H1 (cell line): ENCODE results near the gene EIF2AK2. TPM values are rescaled to one million over a fixed set of nuclear protein-coding genes. Genes with fewer than 3 reads are reported as not detected.

Experiments
- CTCF ChIA-PET: fragments of 300-600 bp; sonication (Branson Sonifier 250); formaldehyde crosslinking; loops from one replicate; lab custom pipeline; 2021; ENCODE audit not compliant: partially characterized antibody; lab: Charles Lee
- POLR2A ChIA-PET: fragments of 300-600 bp; sonication (Branson Sonifier 250); formaldehyde crosslinking; loops from one replicate; lab custom pipeline; 2021; ENCODE audit warnings: inconsistent platforms; ENCODE audit not compliant: partially characterized antibody; lab: Charles Lee
- DNase-seq, 2 experiments: peaks; one replicate each; pipeline versions ENCODE4 v3.0.0 to v3.0.0-alpha.2; 2010 to 2022; ENCODE audit warnings: low spot score in 2 of 2, low read depth in 1 of 2, mixed read lengths in 1 of 2
- FAIRE-seq: peaks from 2 replicates; lab custom pipeline; 2011; peaks lifted over from hg19 to GRCh38; lab: Jason Lieb, UNC
- H2AFZ ChIP-seq: 2 replicates; pipeline ENCODE4 v1.8.1; 2012; ENCODE audit warnings: low read length, inconsistent platforms
- H2AK5ac ChIP-seq: 2 replicates; pipeline ENCODE4 v1.6.1; 2013; ENCODE audit warnings: low read depth, low read length
- H2BK120ac ChIP-seq: replicated peaks from 2 replicates; pipeline ENCODE3; 2013; ENCODE audit warnings: low read depth, low read length, inconsistent platforms
- H2BK12ac ChIP-seq: 2 replicates; pipeline ENCODE4 v1.6.1; 2013; ENCODE audit warnings: low read depth, low read length
- H2BK15ac ChIP-seq: 2 replicates; pipeline ENCODE4 v1.6.1; 2013; ENCODE audit warnings: low read length
- H2BK20ac ChIP-seq: 2 replicates; pipeline ENCODE4 v1.6.1; 2013; ENCODE audit warnings: low read length
- H2BK5ac ChIP-seq: 2 replicates; pipeline ENCODE4 v1.6.1; 2013; ENCODE audit warnings: low read depth, low read length
- H3K14ac ChIP-seq: 2 replicates; pipeline ENCODE4 v1.6.1; 2013; ENCODE audit warnings: inconsistent platforms; ENCODE audit not compliant: insufficient read length
- H3K18ac ChIP-seq: 2 replicates; pipeline ENCODE4 v1.6.1; 2013; ENCODE audit warnings: low read length; ENCODE audit errors: extremely low read depth
- H3K23ac ChIP-seq: 2 replicates; pipeline ENCODE4 v1.6.1; 2013; ENCODE audit warnings: inconsistent platforms; ENCODE audit not compliant: insufficient read length
- H3K23me2 ChIP-seq: 2 replicates; pipeline ENCODE4 v1.6.1; 2013; ENCODE audit warnings: low read depth, low read length
- H3K27ac ChIP-seq: 2 replicates; pipeline ENCODE4 v1.6.1; 2011; ENCODE audit warnings: low read depth, low read length, inconsistent platforms
- H3K27me3 ChIP-seq, 4 experiments: replicated peaks in 1 of 4; 1 replicate in 1 of 4; 2 replicates in 3 of 4; pipeline versions ENCODE4 v1.6.1 to v1.8.1; 2011 to 2013; ENCODE audit warnings: low read length in 3 of 4, mild to moderate bottlenecking in 3 of 4, inconsistent platforms in 2 of 4, mixed read lengths in 2 of 4, moderate library complexity in 1 of 4; ENCODE audit not compliant: control insufficient read depth in 3 of 4, insufficient read depth in 3 of 4; ENCODE audit errors: extremely low read depth in 1 of 4
- H3K36me3 ChIP-seq, 4 experiments: 2 replicates each; pipeline versions ENCODE4 v1.6.1 to v1.8.1; 2011 to 2013; ENCODE audit warnings: mild to moderate bottlenecking in 4 of 4, low read length in 3 of 4, moderate library complexity in 2 of 4, control low read depth in 1 of 4, inconsistent platforms in 1 of 4; ENCODE audit not compliant: insufficient read depth in 4 of 4, control insufficient read depth in 2 of 4
- H3K4ac ChIP-seq: replicated peaks from 2 replicates; pipeline ENCODE3; 2013; ENCODE audit warnings: low read length, low read depth, mixed read lengths, inconsistent platforms; ENCODE audit not compliant: insufficient read length
- H3K4me1 ChIP-seq, 4 experiments: replicated peaks in 1 of 4; 1 replicate in 1 of 4; 2 replicates in 3 of 4; pipeline versions ENCODE4 v1.6.1 to v1.8.1; 2011 to 2013; ENCODE audit warnings: low read length in 3 of 4, inconsistent platforms in 2 of 4, mixed read lengths in 1 of 4; ENCODE audit not compliant: insufficient read depth in 4 of 4, control insufficient read depth in 3 of 4
- H3K4me2 ChIP-seq, 2 experiments: 2 replicates each; pipeline versions ENCODE4 v1.6.1 to v1.8.1; 2011 to 2013; ENCODE audit warnings: low read depth in 2 of 2, low read length in 2 of 2, control low read depth in 1 of 2, inconsistent platforms in 1 of 2, mild to moderate bottlenecking in 1 of 2; ENCODE audit not compliant: insufficient read depth in 1 of 2
- H3K4me3 ChIP-seq, 4 experiments: fragments of 200-600, 300-600 bp in 1 of 4; sonication (generic), shearing (Covaris generic), sonication (Bioruptor Twin) in 1 of 4; 2 replicates each; pipeline versions ENCODE4 v1.5.1 to v1.8.1; 2011 to 2016; ENCODE audit warnings: low read length in 4 of 4, low read depth in 3 of 4, control low read depth in 2 of 4, inconsistent platforms in 2 of 4, mild to moderate bottlenecking in 2 of 4, mixed read lengths in 1 of 4, moderate library complexity in 1 of 4; ENCODE audit not compliant: insufficient read depth in 2 of 4; ENCODE audit errors: extremely low read depth in 1 of 4
- H3K56ac ChIP-seq: replicated peaks from 2 replicates; pipeline ENCODE3; 2013; ENCODE audit warnings: low read depth, mild to moderate bottlenecking, mixed read lengths, low read length, inconsistent platforms; ENCODE audit not compliant: insufficient read length
- H3K79me1 ChIP-seq: 2 replicates; pipeline ENCODE4 v1.6.1; 2013; ENCODE audit warnings: low read depth, low read length, control low read depth
- H3K79me2 ChIP-seq, 2 experiments: 2 replicates each; pipeline versions ENCODE4 v1.6.1 to v1.8.1; 2012 to 2013; ENCODE audit warnings: low read length in 2 of 2, mild to moderate bottlenecking in 2 of 2, inconsistent platforms in 1 of 2; ENCODE audit not compliant: insufficient read depth in 2 of 2, control insufficient read depth in 1 of 2
- H3K9ac ChIP-seq, 4 experiments: replicated peaks in 1 of 4; 1 replicate in 1 of 4; 2 replicates in 3 of 4; pipeline versions ENCODE4 v1.6.1 to v1.8.1; 2011 to 2013; ENCODE audit warnings: low read depth in 3 of 4, low read length in 3 of 4, control low read depth in 2 of 4, mild to moderate bottlenecking in 2 of 4, moderate library complexity in 2 of 4, inconsistent platforms in 1 of 4; ENCODE audit errors: extremely low read depth in 1 of 4
- H3K9me3 ChIP-seq, 2 experiments: 2 replicates each; pipeline versions ENCODE4 v1.6.1 to v1.8.1; 2012 to 2013; ENCODE audit warnings: mild to moderate bottlenecking in 2 of 2, moderate library complexity in 2 of 2, control low read depth in 1 of 2, inconsistent platforms in 1 of 2, low read depth in 1 of 2, low read length in 1 of 2, mixed read lengths in 1 of 2; ENCODE audit not compliant: insufficient read depth in 2 of 2
- H4K20me1 ChIP-seq, 2 experiments: replicated peaks in 1 of 2; 2 replicates each; pipeline versions ENCODE3 to v1.8.1; 2011 to 2013; ENCODE audit warnings: inconsistent platforms in 2 of 2, low read length in 2 of 2, mild to moderate bottlenecking in 1 of 2; ENCODE audit not compliant: insufficient read depth in 2 of 2, control insufficient read depth in 1 of 2
- H4K5ac ChIP-seq: 2 replicates; pipeline ENCODE4 v1.6.1; 2013; ENCODE audit warnings: low read length, low read depth, mixed read lengths, inconsistent platforms; ENCODE audit not compliant: insufficient read length
- H4K8ac ChIP-seq: 2 replicates; pipeline ENCODE4 v1.8.0; 2013; ENCODE audit warnings: mild to moderate bottlenecking, moderate library complexity, low read length, inconsistent platforms; ENCODE audit not compliant: insufficient read depth; ENCODE audit errors: extremely low read depth
- H4K91ac ChIP-seq: replicated peaks from 2 replicates; pipeline ENCODE3; 2013; ENCODE audit warnings: low read length, mixed read lengths, inconsistent platforms; ENCODE audit not compliant: insufficient read length
- CBX5 ChIP-seq: fragments of 300-800, 300-1000 bp; sonication (generic); IDR thresholded peaks from 2 replicates; pipeline ENCODE4 v1.7.1; 2016; ENCODE audit warnings: antibody characterized with exemption, low read length, low read depth
- CBX8 ChIP-seq: fragments of 300-800, 300-1000 bp; sonication (generic); IDR thresholded peaks from 2 replicates; pipeline ENCODE4 v1.7.1; 2016; ENCODE audit warnings: low read depth, low read length, borderline replicate concordance
- EZH2 ChIP-seq: fragments of 200-600 bp; sonication (generic); IDR thresholded peaks from 2 replicates; pipeline ENCODE4 v1.7.1; 2012; ENCODE audit warnings: low read depth, mild to moderate bottlenecking, moderate library complexity, low read length, inconsistent platforms; ENCODE audit not compliant: severe bottlenecking
- GABPA ChIP-seq: IDR thresholded peaks from 2 replicates; pipeline ENCODE4 v1.6.1; 2011; ENCODE audit warnings: mild to moderate bottlenecking, low read length, moderate library complexity, borderline replicate concordance; ENCODE audit not compliant: insufficient read depth
- TBP ChIP-seq: IDR thresholded peaks from 2 replicates; pipeline ENCODE4 v1.6.1; 2011; ENCODE audit warnings: low read depth, low read length, improper control_type of control experiment
- WGBS, 2 experiments: shearing (Covaris generic) in 1 of 2; methylation state at CpG; one replicate each; pipeline versions ENCODE4 v1.1.6 to v1.1.7; 2013 to 2015; ENCODE audit warnings: low lambda C conversion rate in 2 of 2, mixed read lengths in 2 of 2, inconsistent platforms in 1 of 2, low coverage in 1 of 2, missing lambda C conversion rate in 1 of 2; ENCODE audit not compliant: insufficient replicate concordance in 2 of 2, insufficient coverage in 1 of 2, insufficient read length in 1 of 2; ENCODE audit errors: extremely low coverage in 1 of 2, missing lambda C conversion rate in 1 of 2; 5-methylcytosine and 5-hydroxymethylcytosine counted together
- polyA plus RNA-seq, 7 experiments: library from polyadenylated mRNA; depleted of rRNA in 3 of 7; stranded (reverse) in 5 of 7; unstranded in 2 of 7; fragments of >200 nt in 5 of 7; fragments of 200-250 nt in 2 of 7; gene quantifications; 1 replicate in 5 of 7; 2 replicates in 1 of 7; 4 replicates in 1 of 7; pipeline versions ENCODE4 v1.2.1 to v1.2.3, GENCODE V29; 2011 to 2013; ENCODE audit warnings: missing spikeins in 2 of 7, mixed read lengths in 2 of 7
- total RNA-seq: library from RNA; stranded (reverse); fragmentation: NEBNext Ultra II Directional; extraction: Animal tissue kit (Norgen Biotek cat#: 25700); gene quantifications from 2 replicates; pipeline ENCODE4 v1.2.1, GENCODE V29; 2021
- TF ChIP-seq, protein P1 (sequence below), 3 experiments: IDR thresholded peaks; 1 replicate in 2 of 3; 2 replicates in 1 of 3; pipeline versions ENCODE4 v1.5.1 to v1.6.1; 2011; ENCODE audit warnings: low read length in 3 of 3, mild to moderate bottlenecking in 3 of 3, inconsistent platforms in 2 of 3, low read depth in 1 of 3, moderate library complexity in 1 of 3; ENCODE audit not compliant: insufficient read depth in 1 of 3; ENCODE audit errors: control extremely low read depth in 1 of 3
- TF ChIP-seq, protein P2 (sequence below): IDR thresholded peaks from 2 replicates; pipeline ENCODE4 v1.6.1; 2011; ENCODE audit warnings: low read length, improper control_type of control experiment
- TF ChIP-seq, protein P3 (sequence below): IDR thresholded peaks from 2 replicates; pipeline ENCODE4 v1.6.1; 2012; ENCODE audit warnings: inconsistent platforms

The EIF2AK2 gene
- total and polyA plus RNA-seq, 2 of the 8 experiments (the other 6 are each of a cell fraction or from before 2014, with no cell fraction given): 13.1 to 46.9 TPM

- no peak overlapping the region for H2BK20ac ChIP-seq
- no peak overlapping the region for H2BK15ac ChIP-seq
- no peaks in the 10 kb centered on the region for H4K20me1 ChIP-seq
- H3K18ac ChIP-seq: no peak overlapping the region
- H3K4ac ChIP-seq: no peak overlapping the region
- H3K79me1 ChIP-seq: peaks cover 2% of the 10 kb centered on the region; the same call in 1 of the 2 replicates
- H3K23ac ChIP-seq: no peak overlapping the region
- H3K9me3 ChIP-seq: no peaks in the 10 kb centered on the region
- 89% methylated on average over 6 of the region's 6 CpGs; no CpG with 5 or more reads in 1 of the 2 experiments for WGBS, 2 experiments
- H2AK5ac ChIP-seq: no peak overlapping the region
- H4K5ac ChIP-seq: no peak overlapping the region
- no peak overlapping the region for H4K91ac ChIP-seq
- peaks cover 0 to 41% of the 10 kb centered on the region in 2 experiments; a peak in 2 of 4 replicates for H3K79me2 ChIP-seq
- DNase-seq (no peak), FAIRE-seq (no peak)
- no peaks in the 10 kb centered on the region for H3K27me3 ChIP-seq
- H3K4me3 ChIP-seq: no peak overlapping the region
- ChIA-PET CTCF (interaction anchor here (1.5 kb wide), 1 partner anchor 18 kb away, joined by 4 read pairs; no protein-coding TSS in a partner anchor), POLR2A (interaction anchor here (0.6 kb wide), 1 partner anchor 22 kb away, joined by 6 read pairs; no protein-coding TSS in a partner anchor)
- H3K36me3 ChIP-seq: peaks cover 12 to 25% (median 16%) of the 10 kb centered on the region in 4 experiments
- H3K4me2 ChIP-seq: no peak overlapping the region
- H2BK12ac ChIP-seq: no peak overlapping the region
- no peak overlapping the region for H2AFZ ChIP-seq
- H3K56ac ChIP-seq: no peak overlapping the region
- no peak overlapping the region for H3K14ac ChIP-seq
- H3K9ac ChIP-seq: no peak overlapping the region
- no peak overlapping the region for H4K8ac ChIP-seq
- H2BK120ac ChIP-seq: no peak overlapping the region
- H3K23me2 ChIP-seq: no peaks in the 10 kb centered on the region
- no peak overlapping the region for H3K27ac ChIP-seq
- H3K4me1 ChIP-seq: no peaks in the 10 kb centered on the region; a peak in 1 of 7 replicates
- no peak overlapping the region for H2BK5ac ChIP-seq
- no peak for TF ChIP-seq CBX5
- TF ChIP-seq TBP: no peak
- no peak for TF ChIP-seq CBX8
- TF ChIP-seq, protein P1, sequence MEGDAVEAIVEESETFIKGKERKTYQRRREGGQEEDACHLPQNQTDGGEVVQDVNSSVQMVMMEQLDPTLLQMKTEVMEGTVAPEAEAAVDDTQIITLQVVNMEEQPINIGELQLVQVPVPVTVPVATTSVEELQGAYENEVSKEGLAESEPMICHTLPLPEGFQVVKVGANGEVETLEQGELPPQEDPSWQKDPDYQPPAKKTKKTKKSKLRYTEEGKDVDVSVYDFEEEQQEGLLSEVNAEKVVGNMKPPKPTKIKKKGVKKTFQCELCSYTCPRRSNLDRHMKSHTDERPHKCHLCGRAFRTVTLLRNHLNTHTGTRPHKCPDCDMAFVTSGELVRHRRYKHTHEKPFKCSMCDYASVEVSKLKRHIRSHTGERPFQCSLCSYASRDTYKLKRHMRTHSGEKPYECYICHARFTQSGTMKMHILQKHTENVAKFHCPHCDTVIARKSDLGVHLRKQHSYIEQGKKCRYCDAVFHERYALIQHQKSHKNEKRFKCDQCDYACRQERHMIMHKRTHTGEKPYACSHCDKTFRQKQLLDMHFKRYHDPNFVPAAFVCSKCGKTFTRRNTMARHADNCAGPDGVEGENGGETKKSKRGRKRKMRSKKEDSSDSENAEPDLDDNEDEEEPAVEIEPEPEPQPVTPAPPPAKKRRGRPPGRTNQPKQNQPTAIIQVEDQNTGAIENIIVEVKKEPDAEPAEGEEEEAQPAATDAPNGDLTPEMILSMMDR (IDR thresholded peaks at IDR 0.05; ENCODE audit: control extremely low read depth in 1 of 3, insufficient read depth in 1 of 3, low read depth in 1 of 3, low read length in 3 of 3): no peak
- no peak for TF ChIP-seq EZH2
- TF ChIP-seq, protein P2, sequence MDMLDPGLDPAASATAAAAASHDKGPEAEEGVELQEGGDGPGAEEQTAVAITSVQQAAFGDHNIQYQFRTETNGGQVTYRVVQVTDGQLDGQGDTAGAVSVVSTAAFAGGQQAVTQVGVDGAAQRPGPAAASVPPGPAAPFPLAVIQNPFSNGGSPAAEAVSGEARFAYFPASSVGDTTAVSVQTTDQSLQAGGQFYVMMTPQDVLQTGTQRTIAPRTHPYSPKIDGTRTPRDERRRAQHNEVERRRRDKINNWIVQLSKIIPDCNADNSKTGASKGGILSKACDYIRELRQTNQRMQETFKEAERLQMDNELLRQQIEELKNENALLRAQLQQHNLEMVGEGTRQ: no peak
- no peak for TF ChIP-seq GABPA
- TF ChIP-seq, protein P3, sequence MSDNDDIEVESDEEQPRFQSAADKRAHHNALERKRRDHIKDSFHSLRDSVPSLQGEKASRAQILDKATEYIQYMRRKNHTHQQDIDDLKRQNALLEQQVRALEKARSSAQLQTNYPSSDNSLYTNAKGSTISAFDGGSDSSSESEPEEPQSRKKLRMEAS: no peak
Observed at GRCh38 chr2:37149626-37150322, 7.0 kb downstream of the EIF2AK2 start.
